ENCODE data around the gene ZNF662. TPM values are rescaled to one million over a fixed set of nuclear protein-coding genes. Genes with fewer than 3 reads are reported as not detected.

ZNF662 gene
- total RNA-seq, 2 experiments from 2014 or later, result not detected

- BruUV-seq (replicated peaks), result no TSS peak
- POLR2A ChIA-PET, result interaction anchor here (1.0 kb wide), 1 partner anchor 10 kb away, joined by 3 read pairs; no protein-coding TSS in a partner anchor
- Histone ChIP-seq H3K79me2 (ENCODE audit: insufficient read depth, low read depth, low read length) (no peaks in the 10 kb centered on the region), H2AFZ (ENCODE audit: low read length) (no peak overlapping the region), H3K4me1 (ENCODE audit: insufficient read depth, low read length, poor library complexity, severe bottlenecking) (no peaks in the 10 kb centered on the region), H3K4me2 (ENCODE audit: low read length) (no peak overlapping the region), H3K36me3 (ENCODE audit: insufficient read depth, low read length) (no peaks in the 10 kb centered on the region), H3K4me3 (ENCODE audit: low read depth, low read length, poor library complexity, severe bottlenecking) (no peak overlapping the region), H4K20me1 (ENCODE audit: insufficient read depth, low read length) (no peaks in the 10 kb centered on the region), H3K27ac (ENCODE audit: low read depth, low read length, poor library complexity, severe bottlenecking) (no peak overlapping the region), H3K9me2 (ENCODE audit: insufficient read depth, low read length) (no peaks in the 10 kb centered on the region), H3K9me3 (ENCODE audit: low read length) (no peaks in the 10 kb centered on the region)
- TF ChIP-seq, protein P1, sequence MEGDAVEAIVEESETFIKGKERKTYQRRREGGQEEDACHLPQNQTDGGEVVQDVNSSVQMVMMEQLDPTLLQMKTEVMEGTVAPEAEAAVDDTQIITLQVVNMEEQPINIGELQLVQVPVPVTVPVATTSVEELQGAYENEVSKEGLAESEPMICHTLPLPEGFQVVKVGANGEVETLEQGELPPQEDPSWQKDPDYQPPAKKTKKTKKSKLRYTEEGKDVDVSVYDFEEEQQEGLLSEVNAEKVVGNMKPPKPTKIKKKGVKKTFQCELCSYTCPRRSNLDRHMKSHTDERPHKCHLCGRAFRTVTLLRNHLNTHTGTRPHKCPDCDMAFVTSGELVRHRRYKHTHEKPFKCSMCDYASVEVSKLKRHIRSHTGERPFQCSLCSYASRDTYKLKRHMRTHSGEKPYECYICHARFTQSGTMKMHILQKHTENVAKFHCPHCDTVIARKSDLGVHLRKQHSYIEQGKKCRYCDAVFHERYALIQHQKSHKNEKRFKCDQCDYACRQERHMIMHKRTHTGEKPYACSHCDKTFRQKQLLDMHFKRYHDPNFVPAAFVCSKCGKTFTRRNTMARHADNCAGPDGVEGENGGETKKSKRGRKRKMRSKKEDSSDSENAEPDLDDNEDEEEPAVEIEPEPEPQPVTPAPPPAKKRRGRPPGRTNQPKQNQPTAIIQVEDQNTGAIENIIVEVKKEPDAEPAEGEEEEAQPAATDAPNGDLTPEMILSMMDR (conservative IDR thresholded peaks at IDR 0.05; ENCODE audit: low read length), result no peak
- no peak for TF ChIP-seq EZH2phosphoT487 (IDR thresholded peaks at IDR 0.05; ENCODE audit: borderline replicate concordance, low read depth, low read length)
- CTCF ChIA-PET (ENCODE audit: unreplicated experiment), result no interaction called here
- no peak for DNase-seq (ENCODE audit: low spot score)
- intact Hi-C loops (cut with micrococcal nuclease; ENCODE audit: unreplicated experiment), result no loop called here
Measured at GRCh38 chr3:42934910-42935309, 29.0 kb downstream of the ZNF662 start.

DNA sequence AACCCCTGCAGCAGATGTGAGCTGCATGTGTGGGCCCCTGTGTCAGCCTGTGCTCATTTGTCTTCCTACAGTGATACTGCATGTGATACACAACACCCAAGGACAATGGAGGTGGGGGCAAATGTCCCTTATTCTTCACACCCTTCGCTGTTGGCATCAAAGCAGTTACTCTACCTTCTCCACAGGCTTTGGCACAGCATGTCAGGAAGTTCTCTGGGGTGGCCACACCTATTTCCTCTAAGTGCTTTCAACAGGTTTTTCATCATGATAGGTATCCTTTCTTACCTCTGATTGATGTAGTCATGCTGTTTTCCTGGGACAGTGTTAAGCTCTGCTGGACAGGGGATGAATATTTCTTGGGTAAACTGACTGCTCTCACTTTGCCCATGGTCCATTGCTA lies 29.5 kb downstream of the ZNF662 start:
- Histone ChIP-seq H3K79me2 (ENCODE audit: insufficient read depth, low read depth, low read length) (no peaks in the 10 kb centered on the region), H3K27ac (ENCODE audit: low read depth, low read length, poor library complexity, severe bottlenecking) (no peak overlapping the region), H2AFZ (ENCODE audit: low read length) (no peak overlapping the region), H3K9me2 (ENCODE audit: insufficient read depth, low read length) (no peaks in the 10 kb centered on the region), H3K4me3 (ENCODE audit: low read depth, low read length, poor library complexity, severe bottlenecking) (no peak overlapping the region), H3K4me1 (ENCODE audit: insufficient read depth, low read length, poor library complexity, severe bottlenecking) (no peaks in the 10 kb centered on the region), H3K4me2 (ENCODE audit: low read length) (no peak overlapping the region), H3K9me3 (ENCODE audit: low read length) (no peaks in the 10 kb centered on the region), H4K20me1 (ENCODE audit: insufficient read depth, low read length) (no peaks in the 10 kb centered on the region), H3K36me3 (ENCODE audit: insufficient read depth, low read length) (no peaks in the 10 kb centered on the region)
- intact Hi-C loops (cut with micrococcal nuclease; ENCODE audit: unreplicated experiment), result no loop called here
- ChIA-PET POLR2A (interaction anchor here (1.0 kb wide), 1 partner anchor 9 kb away, joined by 3 read pairs; no protein-coding TSS in a partner anchor), CTCF (ENCODE audit: unreplicated experiment) (no interaction called here)
- no peak for DNase-seq (ENCODE audit: low spot score)
- no TSS peak for BruUV-seq (replicated peaks)
- TF ChIP-seq EZH2phosphoT487 (IDR thresholded peaks at IDR 0.05; ENCODE audit: borderline replicate concordance, low read depth, low read length), result no peak
- TF ChIP-seq, protein P1 (conservative IDR thresholded peaks at IDR 0.05; ENCODE audit: low read length), result no peak

- H2AFZ ChIP-seq (ENCODE audit: low read length), result no peak overlapping the region
- intact Hi-C loops (cut with micrococcal nuclease; ENCODE audit: unreplicated experiment), result no loop called here
- no peaks in the 10 kb centered on the region for H4K20me1 ChIP-seq (ENCODE audit: insufficient read depth, low read length)
- BruUV-seq (replicated peaks), result no TSS peak
- TF ChIP-seq EZH2phosphoT487 (IDR thresholded peaks at IDR 0.05; ENCODE audit: borderline replicate concordance, low read depth, low read length), result no peak
- TF ChIP-seq, protein P1 (conservative IDR thresholded peaks at IDR 0.05; ENCODE audit: low read length), result no peak
- no peaks in the 10 kb centered on the region for H3K79me2 ChIP-seq (ENCODE audit: insufficient read depth, low read depth, low read length)
- no peak overlapping the region for H3K4me2 ChIP-seq (ENCODE audit: low read length)
- no peak overlapping the region for H3K4me3 ChIP-seq (ENCODE audit: low read depth, low read length, poor library complexity, severe bottlenecking)
- ChIA-PET POLR2A (no interaction called here), CTCF (ENCODE audit: unreplicated experiment) (no interaction called here)
- H3K9me2 ChIP-seq (ENCODE audit: insufficient read depth, low read length), result no peaks in the 10 kb centered on the region
- DNase-seq (ENCODE audit: low spot score), result no peak
- H3K9me3 ChIP-seq (ENCODE audit: low read length), result no peaks in the 10 kb centered on the region
- H3K27ac ChIP-seq (ENCODE audit: low read depth, low read length, poor library complexity, severe bottlenecking), result no peak overlapping the region
- H3K4me1 ChIP-seq (ENCODE audit: insufficient read depth, low read length, poor library complexity, severe bottlenecking), result no peaks in the 10 kb centered on the region
- no peaks in the 10 kb centered on the region for H3K36me3 ChIP-seq (ENCODE audit: insufficient read depth, low read length)
Measured at GRCh38 chr3:42936157-42936981, 30.4 kb downstream of the ZNF662 start.

All from OCI-LY7 (cell line).